Spinal cord (tissue), 10 donors: ENCODE measurements around the gene SCNN1B. TPM values are rescaled to one million over a fixed set of nuclear protein-coding genes. Genes with fewer than 3 reads are reported as not detected.
"Not testable (repeated sequence)": the region's sequence is repeated elsewhere in the genome, so short reads cannot be mapped to it uniquely, and the experiment has no call there.

Experiments used
- DNase-seq, 6 donors: peaks; one replicate each; pipeline versions ENCODE4 v3.0.0 to v3.0.0-alpha.2; 2013 to 2015; ENCODE audit warnings: low spot score in 6 of 6, low read depth in 4 of 6
- H3K27ac ChIP-seq: one replicate; pipeline ENCODE4 v1.5.1; 2013; ENCODE audit warnings: low read depth, low read length, control low read depth
- H3K27me3 ChIP-seq: one replicate; pipeline ENCODE4 v1.6.1; 2013; ENCODE audit warnings: low read length; ENCODE audit not compliant: control insufficient read depth, insufficient read depth
- H3K36me3 ChIP-seq: one replicate; pipeline ENCODE4 v1.6.1; 2013; ENCODE audit warnings: low read length; ENCODE audit not compliant: control insufficient read depth, insufficient read depth
- H3K4me1 ChIP-seq: one replicate; pipeline ENCODE4 v1.6.1; 2013; ENCODE audit warnings: low read length; ENCODE audit not compliant: control insufficient read depth, insufficient read depth
- H3K4me3 ChIP-seq: one replicate; pipeline ENCODE4 v1.5.1; 2013; ENCODE audit warnings: low read depth, low read length, control low read depth
- H3K9me3 ChIP-seq: one replicate; pipeline ENCODE4 v1.6.1; 2013; ENCODE audit warnings: low read length; ENCODE audit not compliant: control insufficient read depth, insufficient read depth
- WGBS: methylation state at CpG from one replicate; pipeline ENCODE4 v1.1.5; 2013; ENCODE audit warnings: missing lambda C conversion rate; ENCODE audit not compliant: insufficient coverage; 5-methylcytosine and 5-hydroxymethylcytosine counted together
- polyA plus RNA-seq, 2 donors: library from polyadenylated mRNA; unstranded; fragments of 120-200 nt; gene quantifications; one replicate each; pipeline ENCODE4 v1.2.1, GENCODE V29; 2013; ENCODE audit not compliant: insufficient read length in 2 of 2
- total RNA-seq, 2 donors: library from RNA; depleted of rRNA in 1 of 2; stranded (reverse); fragments of 120-200 nt in 1 of 2; fragments of >200 nt in 1 of 2; gene quantifications; one replicate each; pipeline versions ENCODE4 v1.2.3 to v1.2.4, GENCODE V29; 2013 to 2014
- donor health status: healthy.

Gene SCNN1B
- total and polyA plus RNA-seq, 4 donors, result 0.40 to 2.8 (median 1.6) TPM

DNA sequence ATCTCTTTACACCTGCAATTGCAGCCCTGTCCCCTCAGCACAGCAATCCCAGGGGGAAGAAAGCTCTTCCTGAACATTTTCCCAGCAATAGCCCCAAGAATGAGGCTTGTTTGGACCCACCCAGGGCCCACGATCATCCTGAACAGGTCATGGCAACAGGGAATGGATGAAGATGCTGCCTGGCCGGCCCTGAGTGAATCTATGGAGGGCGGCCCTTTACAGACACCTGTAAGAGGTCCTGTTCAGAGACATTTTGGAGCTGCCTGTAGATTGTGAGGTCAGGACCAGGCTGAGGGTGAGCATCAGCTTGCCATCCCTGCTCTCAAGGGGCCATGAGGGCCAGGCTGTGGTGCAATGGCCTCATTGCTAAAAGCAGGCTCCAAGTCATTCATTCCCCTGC is 81.8 kb downstream of the SCNN1B start:
- Histone ChIP-seq H3K4me3 (no peak overlapping the region), H3K27me3 (no peaks in the 10 kb centered on the region), H3K4me1 (no peaks in the 10 kb centered on the region), H3K36me3 (peaks cover 21% of the 10 kb centered on the region), H3K9me3 (no peaks in the 10 kb centered on the region), H3K27ac (no peak overlapping the region)
- no peak for DNase-seq
- 76% methylated on average over 3 of the region's 3 CpGs for WGBS

DNA sequence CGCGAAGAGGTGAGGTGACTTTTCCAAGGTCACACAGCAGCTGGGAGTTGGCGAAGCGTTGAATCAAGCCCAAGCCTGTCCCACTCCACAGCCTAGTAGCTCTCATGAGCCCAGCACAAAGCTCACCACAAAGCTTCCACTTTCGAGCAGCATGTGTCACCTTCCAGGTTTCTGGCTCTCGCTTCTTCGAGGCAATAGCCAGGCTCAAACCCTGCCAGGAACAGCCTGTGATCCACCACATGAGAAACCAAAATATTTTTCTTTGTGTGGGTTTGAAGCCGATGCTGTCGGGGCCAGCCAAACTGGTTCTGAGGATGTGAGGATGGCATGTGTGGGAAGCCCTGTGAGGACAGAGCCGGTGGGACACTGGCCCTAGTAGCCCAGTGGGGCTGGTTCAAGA is 82.8 kb downstream of the SCNN1B start:
- no peak for DNase-seq
- H3K9me3 ChIP-seq, result no peaks in the 10 kb centered on the region
- peaks cover 31% of the 10 kb centered on the region for H3K36me3 ChIP-seq
- no peaks in the 10 kb centered on the region for H3K27me3 ChIP-seq
- H3K4me1 ChIP-seq, result no peaks in the 10 kb centered on the region
- 92% methylated on average over 9 of the region's 10 CpGs for WGBS
- no peak overlapping the region for H3K4me3 ChIP-seq
- no peak overlapping the region for H3K27ac ChIP-seq

DNA sequence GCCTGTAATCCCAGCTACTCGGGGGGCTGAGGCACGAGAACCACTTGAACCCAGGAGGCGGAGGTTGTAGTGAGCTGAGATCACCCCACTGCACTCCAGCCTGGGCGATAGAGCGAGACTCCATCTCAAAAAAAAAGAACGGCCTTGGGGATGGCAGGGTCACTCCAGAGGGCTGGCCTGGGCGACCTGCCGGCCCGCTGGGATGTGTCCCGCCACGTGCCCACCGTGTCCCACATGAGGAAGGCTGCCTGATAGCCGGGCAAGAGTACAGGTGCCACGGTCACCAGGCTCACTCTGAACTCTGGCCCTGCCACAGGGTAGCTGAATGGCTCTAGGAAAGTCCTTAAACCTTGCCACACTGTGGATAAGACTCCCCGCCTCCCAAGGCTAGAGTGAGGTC is 83.3 kb downstream of the SCNN1B start:
- H3K4me3 ChIP-seq, result no peak overlapping the region
- 96% methylated on average over 14 of the region's 15 CpGs for WGBS
- H3K9me3 ChIP-seq, result no peaks in the 10 kb centered on the region
- DNase-seq, result no peak
- H3K27me3 ChIP-seq, result no peaks in the 10 kb centered on the region
- H3K4me1 ChIP-seq, result peaks cover under 1% of the 10 kb centered on the region
- H3K27ac ChIP-seq, result no peak overlapping the region
- H3K36me3 ChIP-seq, result peaks cover 33% of the 10 kb centered on the region

- DNase-seq, result no peak
- peaks cover 51% of the 10 kb centered on the region for H3K36me3 ChIP-seq
- no peaks in the 10 kb centered on the region for H3K27me3 ChIP-seq
- WGBS, result 89% methylated on average over 8 of the region's 8 CpGs
- peaks cover 10% of the 10 kb centered on the region for H3K4me1 ChIP-seq
- H3K4me3 ChIP-seq, result no peak overlapping the region
- no peaks in the 10 kb centered on the region for H3K9me3 ChIP-seq
- H3K27ac ChIP-seq, result no peak overlapping the region
Measured at GRCh38 chr16:23387666-23388065, 85.6 kb downstream of the SCNN1B start.

DNA sequence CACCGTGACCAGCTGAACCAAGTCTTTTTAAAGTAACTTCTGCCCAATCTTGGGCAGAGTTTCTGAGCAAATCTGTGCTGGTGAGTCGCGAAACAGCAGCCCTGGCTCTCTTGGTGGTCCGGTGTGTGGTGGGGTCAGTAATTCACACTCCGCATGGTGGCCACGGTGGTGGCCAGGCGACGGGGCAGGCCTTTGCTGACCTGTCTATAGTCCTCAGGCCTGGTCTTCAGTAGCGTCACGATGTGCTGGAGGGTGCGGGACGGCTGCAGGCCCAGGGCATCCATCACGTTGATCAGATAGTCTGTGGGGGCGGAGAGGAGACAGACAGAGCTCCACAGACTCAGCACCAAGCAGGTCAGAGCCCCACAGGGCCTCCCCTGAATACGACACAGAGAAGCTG is 86.7 kb downstream of the SCNN1B start:
- no peaks in the 10 kb centered on the region for H3K9me3 ChIP-seq
- 85% methylated on average over 15 of the region's 15 CpGs for WGBS
- DNase-seq, result no peak
- peaks cover 51% of the 10 kb centered on the region for H3K36me3 ChIP-seq
- no peaks in the 10 kb centered on the region for H3K27me3 ChIP-seq
- no peak overlapping the region for H3K27ac ChIP-seq
- H3K4me3 ChIP-seq, result no peak overlapping the region
- peaks cover 10% of the 10 kb centered on the region for H3K4me1 ChIP-seq

- Histone ChIP-seq H3K4me1 (peaks cover 10% of the 10 kb centered on the region), H3K27ac (no peak overlapping the region), H3K36me3 (peaks cover 51% of the 10 kb centered on the region), H3K9me3 (no peaks in the 10 kb centered on the region), H3K4me3 (no peak overlapping the region), H3K27me3 (no peaks in the 10 kb centered on the region)
- no peak for DNase-seq
- WGBS, result 91% methylated on average over 5 of the region's 5 CpGs
Measured at GRCh38 chr16:23389201-23389600, 87.1 kb downstream of the SCNN1B start.

DNA sequence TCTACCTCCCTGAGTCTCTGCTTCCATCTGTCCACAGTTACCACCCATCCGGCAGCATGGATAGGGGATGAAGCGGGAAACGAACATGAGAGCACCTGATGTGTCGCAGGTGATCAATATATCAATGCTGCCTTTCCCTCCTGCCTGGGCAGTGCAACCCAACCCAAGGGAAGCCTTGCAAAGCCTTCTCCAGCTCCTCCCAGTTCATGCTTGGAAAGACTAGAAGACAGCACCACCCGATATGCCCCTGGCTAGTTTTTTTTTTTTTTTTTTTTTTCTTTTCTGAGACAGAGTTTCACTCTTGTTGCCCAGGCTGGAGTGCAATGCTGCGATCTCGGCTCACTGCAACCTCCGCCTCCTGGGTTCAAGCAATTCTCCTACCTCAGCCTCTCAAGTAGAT is 87.8 kb downstream of the SCNN1B start:
- not testable (repeated sequence) for H3K4me3 ChIP-seq, DNase-seq, H3K27ac ChIP-seq, H3K9me3 ChIP-seq, H3K27me3 ChIP-seq, H3K4me1 ChIP-seq
- WGBS, result 96% methylated on average over 5 of the region's 8 CpGs
- peaks cover 50% of the 10 kb centered on the region for H3K36me3 ChIP-seq

DNA sequence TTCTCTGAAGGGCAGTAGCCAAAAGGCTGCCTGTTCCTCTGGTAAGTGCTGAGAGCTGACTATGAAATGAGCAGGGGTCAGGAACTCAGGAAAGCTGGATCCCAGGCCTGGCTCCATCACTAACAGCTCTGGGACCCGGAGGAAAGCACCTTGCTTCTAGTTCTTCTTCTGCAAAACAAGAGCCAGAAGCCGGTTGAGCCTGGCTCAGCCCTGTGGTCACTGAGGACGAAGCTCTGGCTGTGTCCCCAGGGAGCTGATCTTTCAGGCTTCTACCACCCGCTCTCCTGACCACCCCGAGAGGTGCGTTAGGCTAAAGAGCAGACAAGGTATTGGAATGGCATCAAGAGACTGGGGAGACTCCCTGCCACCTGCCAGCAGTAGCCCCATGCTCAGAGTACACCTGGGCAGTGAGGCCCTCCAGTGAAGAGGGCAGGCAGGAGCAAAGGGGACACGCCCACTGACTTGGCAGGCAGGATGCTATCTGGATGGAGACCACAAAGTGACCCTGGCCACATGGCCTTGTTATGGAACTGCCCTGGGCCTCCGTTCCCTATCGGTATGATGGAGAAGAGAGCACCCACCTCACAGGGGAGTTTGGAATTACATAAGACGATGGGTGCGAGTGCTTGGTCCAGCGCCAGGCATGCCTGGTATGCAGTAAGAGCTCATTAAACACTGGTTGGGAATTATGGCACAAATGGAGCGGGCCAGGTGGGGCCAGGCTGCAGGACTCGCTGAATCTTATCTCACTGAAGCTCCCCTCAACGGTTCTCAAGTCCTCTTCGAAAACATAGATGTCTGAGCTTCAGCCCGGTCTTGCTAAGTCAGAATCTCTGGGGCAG is 89.5 kb downstream of the SCNN1B start:
- no peak overlapping the region for H3K27ac ChIP-seq
- H3K4me1 ChIP-seq, result peaks cover 10% of the 10 kb centered on the region
- 95% methylated on average over 15 of the region's 17 CpGs for whole genome bisulfite sequencing
- no peaks in the 10 kb centered on the region for H3K9me3 ChIP-seq
- peaks cover 54% of the 10 kb centered on the region for H3K36me3 ChIP-seq
- DNase-seq, result no peak
- H3K4me3 ChIP-seq, result no peak overlapping the region
- no peaks in the 10 kb centered on the region for H3K27me3 ChIP-seq

GRCh38 chr16:23392223-23392600 is 90.1 kb downstream of the SCNN1B start:
- Histone ChIP-seq H3K27ac (no peak overlapping the region), H3K36me3 (peaks cover 60% of the 10 kb centered on the region)
- 86% methylated on average over 6 of the region's 6 CpGs for WGBS

GRCh38 chr16:23394141-23394831 is 92.2 kb downstream of the SCNN1B start:
- Histone ChIP-seq H3K9me3 (no peaks in the 10 kb centered on the region), H3K4me3 (no peak overlapping the region), H3K36me3 (peaks cover 56% of the 10 kb centered on the region), H3K4me1 (peaks cover 21% of the 10 kb centered on the region), H3K27ac (no peak overlapping the region), H3K27me3 (no peaks in the 10 kb centered on the region)
- peak in 1 of 6 donors; percentile 50 for DNase-seq
- no CpG with 5 or more reads among the region's 4 CpGs for WGBS

More at GRCh38 chr16:23392223-23392600, 90.1 kb downstream of the SCNN1B start:
- H3K4me1 ChIP-seq, result peaks cover 10% of the 10 kb centered on the region
- no peaks in the 10 kb centered on the region for H3K9me3 ChIP-seq
- no peak for DNase-seq
- H3K27me3 ChIP-seq, result no peaks in the 10 kb centered on the region
- H3K4me3 ChIP-seq, result no peak overlapping the region
